Stimulated activated CD8-positive, alpha-beta memory T cell treated with anti-CD3 and anti-CD28 coated beads, Interleukin-7, amount 100 ng/mL, for 24 hours (primary cell): Measurements from ENCODE around the gene RNF8.
"Not testable (repeated sequence)": the region's sequence is repeated elsewhere in the genome, so short reads cannot be mapped to it uniquely, and the experiment has no call there.

Source experiments
- DNase-seq: peaks from one replicate; pipeline ENCODE4 v3.0.0-alpha.2; 2020; ENCODE audit warnings: low read depth

RNF8 gene

GRCh38 chr6:37321516-37322415 is 32.0 kb upstream of the RNF8 start:
- no peak for DNase-seq

- DNase-seq, result no peak
Measured at GRCh38 chr6:37323580-37323979, 30.2 kb upstream of the RNF8 start.

GRCh38 chr6:37324131-37325033 is 29.4 kb upstream of the RNF8 start:
- DNase-seq, result no peak

GRCh38 chr6:37330345-37330744 is 23.4 kb upstream of the RNF8 start:
- DNase-seq, result not testable (repeated sequence)

- DNase-seq, result no peak
Measured at GRCh38 chr6:37331047-37331446, 22.7 kb upstream of the RNF8 start.

GRCh38 chr6:37332894-37333293 is 20.9 kb upstream of the RNF8 start:
- no peak for DNase-seq

GRCh38 chr6:37334047-37334446 is 19.7 kb upstream of the RNF8 start:
- no peak for DNase-seq

- not testable (repeated sequence) for DNase-seq
Measured at GRCh38 chr6:37338317-37338716, 15.5 kb upstream of the RNF8 start.

GRCh38 chr6:37338745-37339255 is 15.0 kb upstream of the RNF8 start:
- no peak for DNase-seq

GRCh38 chr6:37339741-37340638 is 13.8 kb upstream of the RNF8 start:
- no peak for DNase-seq

- DNase-seq, result no peak
Measured at GRCh38 chr6:37340639-37340943, 13.2 kb upstream of the RNF8 start.

- no peak for DNase-seq
Measured at GRCh38 chr6:37343248-37343647, 10.5 kb upstream of the RNF8 start.

- no peak for DNase-seq
Measured at GRCh38 chr6:37344308-37344707, 9.5 kb upstream of the RNF8 start.

GRCh38 chr6:37345804-37346203 is 8.0 kb upstream of the RNF8 start:
- DNase-seq, result not testable (repeated sequence)

GRCh38 chr6:37347177-37347576 is 6.6 kb upstream of the RNF8 start:
- no peak for DNase-seq

GRCh38 chr6:37347670-37348111 is 6.1 kb upstream of the RNF8 start:
- DNase-seq, result no peak

- DNase-seq, result no peak
Measured at GRCh38 chr6:37351027-37351426, 2.8 kb upstream of the RNF8 start.

GRCh38 chr6:37352384-37352783 is 1.4 kb upstream of the RNF8 start:
- no peak for DNase-seq

- no peak for DNase-seq
Measured at GRCh38 chr6:37354526-37355384, 972 bp downstream of the RNF8 start.

- DNase-seq, result no peak
Measured at GRCh38 chr6:37357288-37357687, 3.5 kb downstream of the RNF8 start.

GRCh38 chr6:37357860-37358259 is 4.1 kb downstream of the RNF8 start:
- no peak for DNase-seq
